HG03432 (cell line): Measurements from ENCODE around the gene SLC10A7.

Source experiments
- ATAC-seq: cut with Tn5 transposase; IDR thresholded peaks from one replicate; pipeline ENCODE4 v1.9.1; 2021; ENCODE audit warnings: mild to moderate bottlenecking, moderate library complexity; ENCODE audit not compliant: unreplicated experiment

Gene SLC10A7

GRCh38 chr4:146318894-146319293, 202.8 kb downstream of the SLC10A7 start:
- ATAC-seq = no peak

GRCh38 chr4:146317783-146318182, 204.0 kb downstream of the SLC10A7 start:
- no peak for ATAC-seq

- no peak for ATAC-seq
Measured at GRCh38 chr4:146315184-146315583, 206.6 kb downstream of the SLC10A7 start.

- ATAC-seq = no peak
Measured at GRCh38 chr4:146311238-146311970, 210.3 kb downstream of the SLC10A7 start.

GRCh38 chr4:146310319-146311021, 211.3 kb downstream of the SLC10A7 start:
- ATAC-seq = peak; percentile 92

- no peak for ATAC-seq
Measured at GRCh38 chr4:146308951-146309350, 212.8 kb downstream of the SLC10A7 start.

GRCh38 chr4:146302822-146303221, 218.9 kb downstream of the SLC10A7 start:
- peak; percentile 54 for ATAC-seq

GRCh38 chr4:146299607-146300006, 222.1 kb downstream of the SLC10A7 start:
- ATAC-seq = no peak

GRCh38 chr4:146294776-146295175, 227.0 kb downstream of the SLC10A7 start:
- ATAC-seq = no peak

- no peak for ATAC-seq
Measured at GRCh38 chr4:146292508-146292907, 229.2 kb downstream of the SLC10A7 start.

GRCh38 chr4:146291313-146291712, 230.4 kb downstream of the SLC10A7 start:
- ATAC-seq = no peak

- no peak for ATAC-seq
Measured at GRCh38 chr4:146288193-146288592, 233.5 kb downstream of the SLC10A7 start.

GRCh38 chr4:146285037-146285436, 236.7 kb downstream of the SLC10A7 start:
- no peak for ATAC-seq

- ATAC-seq = no peak
Measured at GRCh38 chr4:146283758-146284651, 237.7 kb downstream of the SLC10A7 start.

- no peak for ATAC-seq
Measured at GRCh38 chr4:146282657-146283056, 239.1 kb downstream of the SLC10A7 start.

- ATAC-seq = no peak
Measured at GRCh38 chr4:146278986-146279385, 242.8 kb downstream of the SLC10A7 start.

- no peak for ATAC-seq
Measured at GRCh38 chr4:146275370-146275769, 246.4 kb downstream of the SLC10A7 start.

- ATAC-seq = no peak
Measured at GRCh38 chr4:146274774-146275173, 247.0 kb downstream of the SLC10A7 start.

GRCh38 chr4:146273204-146273901, 248.4 kb downstream of the SLC10A7 start:
- ATAC-seq = peak; percentile 77

- ATAC-seq = no peak
Measured at GRCh38 chr4:146271466-146271865, 250.3 kb downstream of the SLC10A7 start.

- ATAC-seq = peak; percentile 54
Measured at GRCh38 chr4:146269228-146269653, 252.5 kb downstream of the SLC10A7 start.
